Mesendoderm (in vitro differentiated cells): ENCODE results near the gene FLNB.

Experiments
- DNase-seq: peaks from one replicate; pipeline ENCODE4 v3.0.0; 2013
- H2AK5ac ChIP-seq: 2 replicates; pipeline ENCODE4 v1.6.1; 2013; ENCODE audit warnings: low read length, inconsistent platforms
- H2BK120ac ChIP-seq: 2 replicates; pipeline ENCODE4 v1.6.1; 2013; ENCODE audit warnings: low read depth, mild to moderate bottlenecking, low read length, moderate library complexity, mixed read lengths
- H2BK15ac ChIP-seq: replicated peaks from 2 replicates; pipeline ENCODE4 v1.6.1; 2013; ENCODE audit warnings: low read depth, mild to moderate bottlenecking, moderate library complexity
- H2BK5ac ChIP-seq: 2 replicates; pipeline ENCODE4 v1.6.1; 2013; ENCODE audit warnings: low read length, inconsistent platforms
- H3K18ac ChIP-seq: 2 replicates; pipeline ENCODE4 v1.6.1; 2013; ENCODE audit warnings: mild to moderate bottlenecking, low read length, mixed read lengths
- H3K23ac ChIP-seq: one replicate; pipeline ENCODE4 v1.6.1; 2013; ENCODE audit warnings: low read length
- H3K27ac ChIP-seq: 2 replicates; pipeline ENCODE4 v1.5.1; 2013; ENCODE audit warnings: low read depth, mild to moderate bottlenecking, inconsistent platforms, low read length, moderate library complexity
- H3K27me3 ChIP-seq: 2 replicates; pipeline ENCODE4 v1.6.1; 2013; ENCODE audit warnings: low read length, control low read depth, mild to moderate bottlenecking, inconsistent platforms; ENCODE audit not compliant: insufficient read depth, poor library complexity
- H3K36me3 ChIP-seq: 2 replicates; pipeline ENCODE4 v1.6.1; 2013; ENCODE audit warnings: low read length, inconsistent platforms; ENCODE audit not compliant: control insufficient read depth, insufficient read depth
- H3K4ac ChIP-seq: one replicate; pipeline ENCODE4 v1.6.1; 2013; ENCODE audit warnings: low read depth, mild to moderate bottlenecking, low read length, moderate library complexity
- H3K4me1 ChIP-seq: 2 replicates; pipeline ENCODE4 v1.6.1; 2013; ENCODE audit warnings: low read depth, low read length, inconsistent platforms; ENCODE audit not compliant: control insufficient read depth
- H3K4me2 ChIP-seq: 2 replicates; pipeline ENCODE4 v1.6.1; 2013; ENCODE audit warnings: low read length
- H3K4me3 ChIP-seq: 2 replicates; pipeline ENCODE4 v1.5.1; 2013; ENCODE audit warnings: mild to moderate bottlenecking, low read length
- H3K56ac ChIP-seq: one replicate; pipeline ENCODE4 v1.6.1; 2013; ENCODE audit warnings: low read length
- H3K79me1 ChIP-seq: 2 replicates; pipeline ENCODE4 v1.6.1; 2013; ENCODE audit warnings: low read length, inconsistent platforms
- H3K79me2 ChIP-seq: 2 replicates; pipeline ENCODE4 v1.6.1; 2013; ENCODE audit warnings: mild to moderate bottlenecking, low read length; ENCODE audit not compliant: control insufficient read depth, insufficient read depth
- H3K9ac ChIP-seq: 2 replicates; pipeline ENCODE4 v1.6.1; 2013; ENCODE audit warnings: low read length, inconsistent platforms
- H4K5ac ChIP-seq: one replicate; pipeline ENCODE4 v1.6.1; 2013; ENCODE audit warnings: low read length
- H4K8ac ChIP-seq: one replicate; pipeline ENCODE4 v1.6.1; 2013; ENCODE audit warnings: low read depth, mild to moderate bottlenecking, control low read depth, low read length, moderate library complexity
- WGBS: extraction: QIAGEN DNeasy Blood & Tissue Kit; methylation state at CpG from one replicate; pipeline ENCODE4 v1.1.7; 2013; ENCODE audit warnings: low lambda C conversion rate, missing lambda C conversion rate; ENCODE audit not compliant: insufficient coverage; ENCODE audit errors: extremely low coverage; 5-methylcytosine and 5-hydroxymethylcytosine counted together

FLNB gene

DNA sequence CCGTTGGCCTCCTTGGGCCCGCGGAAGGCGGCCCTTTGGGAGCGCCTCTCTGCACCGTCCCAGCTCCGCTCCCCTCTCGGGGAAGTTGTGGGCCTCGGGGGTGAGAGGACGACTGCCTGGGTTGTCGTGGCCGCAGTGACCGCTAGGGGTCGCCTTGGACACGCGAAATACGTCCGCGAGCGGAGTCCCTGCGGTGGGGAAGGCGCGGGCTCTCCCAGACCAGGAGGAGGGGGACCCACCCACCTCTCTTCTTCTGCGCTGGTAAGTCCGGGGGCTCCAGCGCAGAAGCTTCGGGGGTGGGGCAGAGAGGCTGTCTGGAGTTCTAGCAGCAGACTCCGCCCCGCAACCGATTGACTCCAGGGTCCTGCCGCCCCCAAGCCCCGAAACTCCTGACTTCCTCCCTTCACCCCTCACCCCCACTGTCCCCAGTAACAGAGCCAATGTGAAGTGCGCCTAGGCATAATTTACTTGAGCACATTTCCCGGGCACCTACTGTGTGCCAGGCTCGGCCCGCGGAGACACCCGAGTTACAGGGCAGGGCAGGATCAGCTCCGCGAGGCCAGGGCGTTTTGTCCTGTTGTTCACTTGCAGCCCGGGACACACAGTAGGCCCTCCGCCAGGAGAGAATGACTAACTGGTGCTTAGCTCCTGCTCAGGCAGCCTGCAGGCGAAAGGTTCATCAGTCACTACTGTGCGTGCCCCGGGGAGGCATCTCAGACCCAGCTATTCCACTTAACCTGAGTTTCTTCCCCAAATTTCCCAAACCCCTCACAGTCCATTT, 169.7 kb downstream of the FLNB start:
- Histone ChIP-seq H3K27ac (no peak overlapping the region), H2BK120ac (no peak overlapping the region), H2BK15ac (no peak overlapping the region), H3K18ac (peak overlapping the region; percentile 43), H3K4me2 (peak overlapping the region; percentile 66), H3K4me1 (peaks cover 3% of the 10 kb centered on the region), H3K79me2 (no peaks in the 10 kb centered on the region), H3K79me1 (no peaks in the 10 kb centered on the region), H2AK5ac (no peak overlapping the region), H3K4ac (no peak overlapping the region), H2BK5ac (no peak overlapping the region), H3K23ac (no peak overlapping the region), H4K5ac (no peak overlapping the region), H3K4me3 (peak overlapping the region; percentile 23), H4K8ac (no peak overlapping the region), H3K56ac (peak overlapping the region; percentile 87), H3K27me3 (no peaks in the 10 kb centered on the region), H3K9ac (peak overlapping the region; percentile 66), H3K36me3 (no peaks in the 10 kb centered on the region)
- no CpG with 5 or more reads among the region's 46 CpGs for WGBS
- DNase-seq: peak; percentile 87

DNA sequence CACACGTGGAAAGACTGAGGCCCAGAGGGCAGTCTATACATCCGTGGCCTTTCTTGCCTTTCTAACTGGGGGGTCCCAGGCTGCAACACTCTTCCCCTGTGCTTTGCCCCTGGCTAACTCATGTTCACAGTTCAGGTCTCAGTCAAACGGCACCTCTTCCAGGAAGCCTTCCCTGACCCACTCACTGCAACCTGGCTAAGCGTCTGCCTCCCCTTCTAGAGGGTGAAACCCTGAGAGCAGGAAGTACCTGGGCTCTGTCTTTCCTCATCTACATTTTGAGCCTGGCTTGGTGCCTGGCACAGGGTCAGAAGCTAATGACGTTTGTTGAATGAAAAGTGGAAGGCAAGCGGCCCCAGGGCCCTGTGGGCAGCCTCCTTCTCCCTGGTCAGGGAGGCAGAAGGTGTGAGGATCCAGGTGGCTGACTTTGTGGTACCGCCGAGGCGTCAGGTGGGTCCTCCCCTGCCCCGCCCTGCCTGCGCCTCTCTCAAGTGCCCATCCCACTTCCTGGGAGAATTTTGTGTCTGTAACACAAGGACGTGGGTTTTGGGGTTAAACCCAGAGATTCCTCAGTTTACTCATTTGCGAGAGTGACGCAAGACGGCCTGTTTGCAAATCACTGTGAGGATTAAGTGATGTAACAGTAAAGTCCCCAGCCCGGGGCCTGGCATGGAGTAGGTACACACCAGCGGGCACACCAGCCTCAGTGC, 170.5 kb downstream of the FLNB start:
- Histone ChIP-seq H3K4me2 (no peak overlapping the region), H4K8ac (no peak overlapping the region), H3K79me1 (no peaks in the 10 kb centered on the region), H3K36me3 (no peaks in the 10 kb centered on the region), H3K56ac (peak overlapping the region; percentile 87), H3K79me2 (no peaks in the 10 kb centered on the region), H2AK5ac (no peak overlapping the region), H2BK5ac (no peak overlapping the region), H3K9ac (no peak overlapping the region), H4K5ac (no peak overlapping the region), H3K18ac (no peak overlapping the region), H3K27me3 (no peaks in the 10 kb centered on the region), H3K4ac (no peak overlapping the region), H3K4me1 (peaks cover 3% of the 10 kb centered on the region), H3K23ac (no peak overlapping the region), H3K27ac (no peak overlapping the region), H2BK15ac (no peak overlapping the region), H2BK120ac (no peak overlapping the region), H3K4me3 (no peak overlapping the region)
- WGBS: no CpG with 5 or more reads among the region's 17 CpGs
- no peak for DNase-seq

GRCh38 chr3:58179235-58180098, 171.2 kb downstream of the FLNB start:
- no peak overlapping the region for H3K9ac ChIP-seq
- no peak for DNase-seq

DNA sequence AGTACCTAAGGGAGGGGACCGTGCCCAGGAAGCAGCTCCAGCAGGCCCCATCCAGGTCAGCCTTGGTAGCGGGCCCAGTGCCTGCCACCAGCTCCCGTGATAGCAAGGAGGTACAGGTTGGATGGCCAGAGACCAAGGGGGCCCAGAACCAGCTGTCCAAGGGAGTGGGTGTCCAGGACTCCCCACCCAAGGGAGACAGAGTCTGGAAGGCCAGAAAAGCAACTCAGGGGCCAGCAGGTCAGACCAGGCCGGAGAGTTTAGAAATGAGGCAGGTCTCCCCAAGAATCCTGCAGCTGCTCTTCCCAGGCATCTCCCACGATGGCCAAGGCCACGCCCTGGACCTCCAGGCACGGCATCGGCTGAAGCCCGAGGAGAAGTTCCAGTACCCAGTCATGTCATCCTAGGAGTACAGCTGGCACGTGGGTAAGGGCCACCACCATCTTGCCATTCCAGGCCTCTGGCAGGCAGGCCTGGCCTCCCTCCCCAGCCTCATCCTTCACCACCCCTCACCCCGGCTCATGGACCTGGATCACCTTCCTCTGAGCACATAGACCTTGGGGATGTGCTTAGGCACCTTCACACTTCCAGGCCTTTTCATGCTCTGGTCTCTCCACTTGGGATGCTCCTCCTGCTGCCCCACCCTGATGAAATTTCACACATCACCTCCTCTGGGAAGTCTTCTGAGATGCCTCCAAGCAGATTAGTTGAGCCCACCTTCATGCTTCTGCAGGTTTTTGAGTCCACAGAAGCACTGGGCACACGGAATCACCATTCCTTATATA, 172.1 kb downstream of the FLNB start:
- Histone ChIP-seq H3K4me1 (peaks cover 3% of the 10 kb centered on the region), H3K79me2 (no peaks in the 10 kb centered on the region), H3K56ac (no peak overlapping the region), H2AK5ac (no peak overlapping the region), H2BK5ac (no peak overlapping the region), H3K36me3 (no peaks in the 10 kb centered on the region), H3K27ac (no peak overlapping the region), H3K4me3 (no peak overlapping the region), H3K4me2 (no peak overlapping the region), H3K23ac (no peak overlapping the region), H4K8ac (no peak overlapping the region), H2BK15ac (no peak overlapping the region), H4K5ac (no peak overlapping the region), H3K18ac (no peak overlapping the region), H2BK120ac (no peak overlapping the region), H3K79me1 (no peaks in the 10 kb centered on the region), H3K4ac (no peak overlapping the region), H3K27me3 (no peaks in the 10 kb centered on the region), H3K9ac (no peak overlapping the region)
- no peak for DNase-seq
- no CpG with 5 or more reads among the region's 12 CpGs for WGBS

More at GRCh38 chr3:58179235-58180098, 171.2 kb downstream of the FLNB start:
- Histone ChIP-seq H3K4me3 (no peak overlapping the region), H3K79me2 (no peaks in the 10 kb centered on the region), H4K8ac (no peak overlapping the region), H2BK120ac (no peak overlapping the region), H3K4me1 (peaks cover 3% of the 10 kb centered on the region), H3K23ac (no peak overlapping the region), H3K79me1 (no peaks in the 10 kb centered on the region), H3K4ac (no peak overlapping the region), H2BK5ac (no peak overlapping the region), H2AK5ac (no peak overlapping the region), H3K36me3 (no peaks in the 10 kb centered on the region), H3K4me2 (no peak overlapping the region), H2BK15ac (no peak overlapping the region), H3K56ac (no peak overlapping the region), H3K27me3 (no peaks in the 10 kb centered on the region), H3K18ac (no peak overlapping the region), H3K27ac (no peak overlapping the region), H4K5ac (no peak overlapping the region)
- WGBS: no CpG with 5 or more reads among the region's 13 CpGs

- Histone ChIP-seq H3K9ac (no peak overlapping the region), H2AK5ac (no peak overlapping the region), H2BK120ac (no peak overlapping the region), H3K79me1 (no peaks in the 10 kb centered on the region), H2BK5ac (no peak overlapping the region), H3K4me2 (no peak overlapping the region), H4K5ac (no peak overlapping the region), H2BK15ac (no peak overlapping the region), H4K8ac (no peak overlapping the region), H3K27me3 (no peaks in the 10 kb centered on the region), H3K4me1 (no peaks in the 10 kb centered on the region), H3K79me2 (no peaks in the 10 kb centered on the region), H3K56ac (no peak overlapping the region), H3K23ac (no peak overlapping the region), H3K4me3 (no peak overlapping the region), H3K36me3 (no peaks in the 10 kb centered on the region), H3K18ac (no peak overlapping the region), H3K4ac (no peak overlapping the region), H3K27ac (no peak overlapping the region)
- no peak for DNase-seq
- WGBS: no CpG with 5 or more reads among the region's 1 CpG
Measured at GRCh38 chr3:58180940-58181587, 172.8 kb downstream of the FLNB start.
